Activated naive CD4-positive, alpha-beta T cell treated with anti-CD3 and anti-CD28 coated beads, Interleukin-2, amount 50 U/mL, for 24 hours (primary cell): ENCODE measurements around the gene SNCB.

Experiments used
- H3K27ac Mint-ChIP-seq: one replicate; pipeline ENCODE4 v1.8.0; 2021; ENCODE audit warnings: mild to moderate bottlenecking, mixed read lengths
- H3K27me3 Mint-ChIP-seq: one replicate; pipeline ENCODE4 v1.8.0; 2021; ENCODE audit warnings: mixed read lengths
- H3K36me3 Mint-ChIP-seq: one replicate; pipeline ENCODE4 v1.8.0; 2021; ENCODE audit warnings: mixed read lengths
- H3K4me1 Mint-ChIP-seq: one replicate; pipeline ENCODE4 v1.8.0; 2021; ENCODE audit warnings: mixed read lengths
- H3K4me3 Mint-ChIP-seq: one replicate; pipeline ENCODE4 v1.8.0; 2021; ENCODE audit warnings: mild to moderate bottlenecking, mixed read lengths
- H3K9me3 Mint-ChIP-seq: one replicate; pipeline ENCODE4 v1.8.0; 2021; ENCODE audit warnings: mixed read lengths

SNCB gene

GRCh38 chr5:176664886-176665285, 34.6 kb upstream of the SNCB start:
- no peaks in the 10 kb centered on the region for H3K36me3 Mint-ChIP-seq
- peaks cover 3% of the 10 kb centered on the region for H3K27me3 Mint-ChIP-seq
- H3K27ac Mint-ChIP-seq, result no peak overlapping the region
- H3K9me3 Mint-ChIP-seq, result no peaks in the 10 kb centered on the region
- no peak overlapping the region for H3K4me3 Mint-ChIP-seq
- peaks cover 11% of the 10 kb centered on the region for H3K4me1 Mint-ChIP-seq

GRCh38 chr5:176664479-176664878, 34.1 kb upstream of the SNCB start:
- Mint-ChIP-seq H3K4me1 (peaks cover 15% of the 10 kb centered on the region), H3K36me3 (no peaks in the 10 kb centered on the region), H3K27me3 (peaks cover 3% of the 10 kb centered on the region), H3K9me3 (no peaks in the 10 kb centered on the region), H3K4me3 (no peak overlapping the region), H3K27ac (no peak overlapping the region)

DNA sequence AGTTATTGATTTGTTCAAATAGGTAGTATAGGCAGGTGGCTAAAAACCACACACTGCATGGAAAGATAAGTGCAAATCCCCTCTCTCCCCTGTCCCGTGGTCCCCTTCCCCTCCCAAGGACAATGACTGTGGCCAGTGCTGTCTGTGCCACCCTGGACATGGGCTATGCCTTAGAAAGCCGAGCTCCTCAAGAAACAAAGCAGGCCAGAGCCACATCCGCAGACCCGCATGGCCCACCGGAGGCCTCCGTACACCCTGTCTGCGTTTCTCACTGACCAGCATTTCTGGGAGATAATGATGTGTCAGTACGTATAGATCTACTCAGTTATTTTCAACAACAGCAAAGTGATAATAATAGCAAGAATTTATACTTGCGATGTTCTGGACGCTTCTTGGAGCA, 33.2 kb upstream of the SNCB start:
- H3K4me1 Mint-ChIP-seq, result peaks cover 24% of the 10 kb centered on the region
- no peak overlapping the region for H3K4me3 Mint-ChIP-seq
- no peaks in the 10 kb centered on the region for H3K36me3 Mint-ChIP-seq
- peaks cover 3% of the 10 kb centered on the region for H3K27me3 Mint-ChIP-seq
- H3K27ac Mint-ChIP-seq, result no peak overlapping the region
- no peaks in the 10 kb centered on the region for H3K9me3 Mint-ChIP-seq

DNA sequence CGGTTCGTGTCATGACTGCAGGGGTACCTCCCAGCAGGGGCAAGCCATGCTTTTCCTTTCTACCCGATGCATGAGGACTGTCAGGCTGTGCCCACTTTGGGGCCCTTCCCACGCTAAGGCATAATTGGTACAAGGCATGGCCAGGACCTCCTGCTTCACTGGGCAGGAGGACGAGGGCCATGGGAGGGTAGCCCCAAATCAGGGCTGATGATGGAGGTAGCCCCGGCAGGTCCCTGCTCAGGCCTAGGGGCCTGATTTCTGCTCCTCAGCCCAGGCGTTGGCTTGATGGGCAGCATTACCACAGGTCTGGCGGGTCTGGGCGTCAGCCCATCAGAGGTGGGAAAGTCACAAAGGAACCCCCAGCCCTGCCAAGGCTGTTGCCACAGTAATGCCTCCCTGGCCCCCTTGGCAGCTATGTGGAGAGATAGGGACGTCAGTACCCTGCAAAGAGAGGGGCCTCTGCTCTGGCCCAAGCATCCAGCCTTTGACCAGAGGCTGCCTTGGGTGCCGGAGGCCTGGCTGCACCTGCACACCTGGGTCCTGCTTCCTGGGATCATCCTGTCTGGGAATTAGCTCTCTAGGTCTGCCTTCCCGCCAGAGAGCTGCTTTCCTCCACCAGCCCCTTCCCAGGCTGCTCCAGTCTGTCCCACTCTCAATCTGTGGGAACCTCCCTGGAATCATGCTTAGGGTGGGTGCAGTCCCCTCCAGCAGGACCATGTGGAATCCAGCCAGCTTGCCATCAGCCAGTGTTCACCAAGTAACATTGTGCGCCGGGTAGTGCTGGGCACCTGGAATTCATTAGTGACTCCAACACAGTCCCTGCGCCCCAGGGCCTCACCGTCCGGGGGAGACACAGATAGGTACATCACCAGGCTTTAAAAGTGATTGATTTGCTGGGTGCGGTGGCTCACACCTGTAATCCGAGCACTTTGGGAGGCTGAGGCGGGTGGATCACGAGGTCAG, 32.3 kb upstream of the SNCB start:
- Mint-ChIP-seq H3K4me3 (no peak overlapping the region), H3K36me3 (no peaks in the 10 kb centered on the region), H3K27me3 (peaks cover 3% of the 10 kb centered on the region), H3K9me3 (no peaks in the 10 kb centered on the region), H3K27ac (no peak overlapping the region), H3K4me1 (peaks cover 33% of the 10 kb centered on the region)

- H3K4me3 Mint-ChIP-seq, result no peak overlapping the region
- no peak overlapping the region for H3K27ac Mint-ChIP-seq
- peaks cover 34% of the 10 kb centered on the region for H3K4me1 Mint-ChIP-seq
- H3K36me3 Mint-ChIP-seq, result no peaks in the 10 kb centered on the region
- peaks cover 3% of the 10 kb centered on the region for H3K27me3 Mint-ChIP-seq
- H3K9me3 Mint-ChIP-seq, result no peaks in the 10 kb centered on the region
Measured at GRCh38 chr5:176661676-176662075, 31.3 kb upstream of the SNCB start.

- H3K4me1 Mint-ChIP-seq, result peaks cover 34% of the 10 kb centered on the region
- H3K9me3 Mint-ChIP-seq, result no peaks in the 10 kb centered on the region
- peaks cover 3% of the 10 kb centered on the region for H3K27me3 Mint-ChIP-seq
- H3K36me3 Mint-ChIP-seq, result no peaks in the 10 kb centered on the region
- no peak overlapping the region for H3K4me3 Mint-ChIP-seq
- no peak overlapping the region for H3K27ac Mint-ChIP-seq
Measured at GRCh38 chr5:176660860-176661641, 30.7 kb upstream of the SNCB start.

DNA sequence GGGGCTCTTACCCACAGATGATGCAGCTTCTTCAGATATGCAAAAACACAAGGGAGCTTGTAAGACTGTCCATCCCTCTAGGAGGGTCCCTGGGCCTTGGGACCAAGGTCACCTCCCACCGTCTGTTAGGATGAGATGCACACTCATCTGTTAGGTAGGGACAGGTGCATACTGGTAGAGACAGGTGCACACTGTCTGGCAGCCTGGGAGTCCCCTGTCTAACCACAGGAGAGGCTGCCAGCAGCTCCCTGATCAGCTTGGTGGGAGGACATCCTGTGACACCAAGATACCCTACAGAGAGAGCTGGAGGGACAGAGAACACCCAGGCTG, 30.2 kb upstream of the SNCB start:
- Mint-ChIP-seq H3K4me1 (peaks cover 34% of the 10 kb centered on the region), H3K36me3 (no peaks in the 10 kb centered on the region), H3K27ac (no peak overlapping the region), H3K9me3 (no peaks in the 10 kb centered on the region), H3K27me3 (peaks cover 3% of the 10 kb centered on the region), H3K4me3 (no peak overlapping the region)

DNA sequence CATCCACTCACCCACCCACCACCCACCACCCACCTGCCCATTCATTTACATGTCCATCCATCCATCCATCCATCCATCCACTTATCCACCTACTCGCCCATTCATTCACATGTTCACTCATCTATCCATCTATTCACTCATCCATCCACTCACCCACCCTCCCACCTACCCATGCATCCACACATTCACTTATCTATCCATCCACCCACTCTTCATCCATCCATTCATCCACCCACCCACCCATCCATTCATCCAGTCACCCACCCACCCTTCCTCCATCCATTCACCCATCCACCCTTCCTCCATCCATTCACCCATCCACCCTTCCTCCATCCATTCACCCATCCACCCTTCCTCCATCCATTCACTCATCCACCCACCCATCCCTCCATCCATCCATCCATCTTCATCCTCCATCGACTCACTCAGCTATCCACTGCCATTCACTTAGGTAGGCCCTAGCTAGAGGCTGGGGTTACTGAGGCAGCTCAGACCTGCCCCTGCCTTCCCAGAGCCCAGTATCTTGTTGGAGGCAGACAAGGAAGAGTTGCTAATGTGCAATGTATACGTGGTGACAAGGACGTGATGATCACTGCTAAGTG, 29.6 kb upstream of the SNCB start:
- Mint-ChIP-seq H3K9me3 (no peaks in the 10 kb centered on the region), H3K27ac (no peak overlapping the region), H3K4me3 (peak overlapping the region; percentile 58), H3K4me1 (peaks cover 39% of the 10 kb centered on the region), H3K36me3 (no peaks in the 10 kb centered on the region), H3K27me3 (peaks cover 3% of the 10 kb centered on the region)

DNA sequence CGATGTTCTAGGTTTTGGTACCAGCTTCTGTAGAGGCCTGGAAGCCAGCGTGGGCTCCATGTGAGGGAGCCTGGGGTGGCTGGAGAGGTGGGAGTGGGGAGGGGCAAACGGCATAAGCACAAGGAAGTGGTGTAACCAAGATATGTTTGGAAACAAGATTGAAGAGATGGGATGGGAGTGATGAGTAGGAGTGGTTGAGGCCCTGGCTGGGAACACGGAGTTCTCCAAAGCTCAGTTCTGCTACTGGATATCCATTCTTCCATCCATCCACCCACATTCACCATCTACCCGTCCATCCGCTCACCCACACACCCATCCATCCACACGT, 29.1 kb upstream of the SNCB start:
- no peaks in the 10 kb centered on the region for H3K36me3 Mint-ChIP-seq
- no peaks in the 10 kb centered on the region for H3K9me3 Mint-ChIP-seq
- H3K27ac Mint-ChIP-seq, result no peak overlapping the region
- H3K27me3 Mint-ChIP-seq, result peaks cover 3% of the 10 kb centered on the region
- H3K4me3 Mint-ChIP-seq, result peak overlapping the region; percentile 76
- peaks cover 42% of the 10 kb centered on the region for H3K4me1 Mint-ChIP-seq

DNA sequence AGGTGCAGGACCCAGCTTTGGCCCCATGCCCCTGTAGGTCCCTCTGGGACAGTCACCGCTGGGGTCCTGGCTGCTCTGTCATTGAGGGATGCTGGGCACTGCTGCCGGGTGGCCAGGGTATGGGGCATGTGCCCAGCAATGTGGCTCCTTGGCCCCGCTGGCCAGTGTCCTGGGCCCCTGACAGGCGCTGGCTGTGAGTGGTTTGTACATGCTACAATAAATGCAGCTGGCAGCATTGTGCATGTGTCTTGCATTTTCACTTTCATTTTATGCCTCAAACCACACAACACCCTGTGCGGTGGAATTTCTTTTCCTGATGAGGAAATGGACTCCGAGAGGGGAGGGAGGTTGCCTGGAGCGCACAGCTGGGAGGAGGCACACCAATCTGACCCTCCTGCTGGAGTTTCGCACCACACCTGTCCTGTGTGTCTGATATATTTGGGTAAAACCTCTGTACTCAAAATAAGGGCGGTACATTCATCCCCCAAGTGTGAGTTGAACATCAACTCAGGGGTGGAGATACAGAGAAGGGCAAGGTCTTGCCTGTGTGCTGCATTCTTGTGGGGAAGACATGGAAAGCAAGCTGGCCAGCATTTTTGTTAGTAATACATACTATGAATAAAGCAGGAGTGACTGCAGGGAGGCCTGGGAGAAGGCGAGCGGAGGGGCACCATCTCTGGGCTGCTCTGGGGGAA, 28.6 kb upstream of the SNCB start:
- Mint-ChIP-seq H3K27ac (no peak overlapping the region), H3K4me3 (peak overlapping the region; percentile 76), H3K27me3 (no peaks in the 10 kb centered on the region), H3K4me1 (peaks cover 45% of the 10 kb centered on the region), H3K9me3 (no peaks in the 10 kb centered on the region), H3K36me3 (no peaks in the 10 kb centered on the region)

GRCh38 chr5:176658007-176658599, 27.8 kb upstream of the SNCB start:
- Mint-ChIP-seq H3K27me3 (no peaks in the 10 kb centered on the region), H3K27ac (no peak overlapping the region), H3K4me1 (peaks cover 53% of the 10 kb centered on the region), H3K9me3 (no peaks in the 10 kb centered on the region), H3K4me3 (peak overlapping the region; percentile 76), H3K36me3 (peaks cover 7% of the 10 kb centered on the region)

GRCh38 chr5:176656467-176656990, 26.2 kb upstream of the SNCB start:
- H3K27me3 Mint-ChIP-seq, result no peaks in the 10 kb centered on the region
- peaks cover 69% of the 10 kb centered on the region for H3K4me1 Mint-ChIP-seq
- no peaks in the 10 kb centered on the region for H3K9me3 Mint-ChIP-seq
- no peak overlapping the region for H3K27ac Mint-ChIP-seq
- no peak overlapping the region for H3K4me3 Mint-ChIP-seq
- H3K36me3 Mint-ChIP-seq, result peaks cover 7% of the 10 kb centered on the region

DNA sequence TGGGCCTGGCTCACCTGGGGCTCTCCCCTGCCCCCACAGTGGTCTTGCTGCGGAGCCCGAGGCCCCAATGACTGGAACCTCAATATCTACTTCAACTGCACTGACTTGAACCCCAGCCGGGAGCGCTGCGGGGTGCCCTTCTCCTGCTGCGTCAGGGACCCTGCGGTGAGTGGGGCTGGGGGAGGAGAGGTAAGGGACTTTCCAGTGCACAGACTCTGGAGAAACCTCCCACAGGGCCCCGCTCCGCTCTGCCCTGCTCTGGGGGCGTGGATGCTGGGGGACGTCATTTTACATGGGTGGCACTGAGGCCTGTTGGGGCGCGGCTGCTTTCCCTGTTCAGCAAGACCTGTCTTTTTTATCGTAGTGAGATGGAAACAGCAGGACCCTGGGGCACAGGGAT, 24.5 kb upstream of the SNCB start:
- no peak overlapping the region for H3K4me3 Mint-ChIP-seq
- no peaks in the 10 kb centered on the region for H3K9me3 Mint-ChIP-seq
- peaks cover 74% of the 10 kb centered on the region for H3K4me1 Mint-ChIP-seq
- H3K27ac Mint-ChIP-seq, result no peak overlapping the region
- no peaks in the 10 kb centered on the region for H3K27me3 Mint-ChIP-seq
- H3K36me3 Mint-ChIP-seq, result peaks cover 7% of the 10 kb centered on the region

GRCh38 chr5:176653401-176654385, 23.4 kb upstream of the SNCB start:
- H3K27ac Mint-ChIP-seq, result peak overlapping the region; percentile 52
- peaks cover 71% of the 10 kb centered on the region for H3K4me1 Mint-ChIP-seq
- peak overlapping the region; percentile 47 for H3K4me3 Mint-ChIP-seq
- peaks cover 7% of the 10 kb centered on the region for H3K36me3 Mint-ChIP-seq
- H3K27me3 Mint-ChIP-seq, result no peaks in the 10 kb centered on the region
- no peaks in the 10 kb centered on the region for H3K9me3 Mint-ChIP-seq
